OCI-LY1 (cell line): Measurements from ENCODE around the gene ELOA.
A peak's percentile ranks its signal among the peaks of the same experiment; 100 is the strongest.
"Not testable (repeated sequence)": the region's sequence is repeated elsewhere in the genome, so short reads cannot be mapped to it uniquely, and the experiment has no call there.

ENCODE experiments used
- H2AFZ ChIP-seq: fragments of 200-600 bp; sonication (generic), shearing (Covaris generic); 2 replicates; pipeline ENCODE4 v1.6.0; 2014; ENCODE audit warnings: antibody characterized with exemption, mild to moderate bottlenecking, low read length
- H3F3A ChIP-seq: fragments of 200-600 bp; sonication (generic), shearing (Covaris generic); 2 replicates; pipeline ENCODE4 v1.6.0; 2014; ENCODE audit warnings: mild to moderate bottlenecking, antibody characterized with exemption, low read length, moderate library complexity; ENCODE audit not compliant: insufficient read depth
- H3K27ac ChIP-seq: fragments of 200-600 bp; sonication (generic); 2 replicates; pipeline ENCODE4 v1.5.1; 2014; ENCODE audit warnings: low read length, mixed run types, mild to moderate bottlenecking, low read depth; ENCODE audit not compliant: poor library complexity, severe bottlenecking
- H3K27me3 ChIP-seq: fragments of 200-600 bp; sonication (generic); 2 replicates; pipeline ENCODE4 v1.6.0; 2014; ENCODE audit warnings: antibody characterized with exemption, mild to moderate bottlenecking, low read length, moderate library complexity; ENCODE audit not compliant: insufficient read depth
- H3K36me3 ChIP-seq: fragments of 200-600 bp; sonication (generic); 2 replicates; pipeline ENCODE4 v1.6.1; 2014; ENCODE audit warnings: mild to moderate bottlenecking, antibody characterized with exemption, low read length, moderate library complexity, mixed read lengths; ENCODE audit not compliant: insufficient read depth
- H3K4me1 ChIP-seq: fragments of 200-600 bp; sonication (generic); 2 replicates; pipeline ENCODE4 v1.5.1; 2014; ENCODE audit warnings: mild to moderate bottlenecking, low read length, moderate library complexity; ENCODE audit not compliant: insufficient read depth, severe bottlenecking
- H3K4me2 ChIP-seq: fragments of 200-600 bp; sonication (generic), shearing (Covaris generic); 2 replicates; pipeline ENCODE4 v1.6.1; 2014; ENCODE audit warnings: low read length
- H3K4me3 ChIP-seq: fragments of 200-600 bp; sonication (generic); 2 replicates; pipeline ENCODE4 v1.5.1; 2014; ENCODE audit warnings: low read length, low read depth, mild to moderate bottlenecking, mixed read lengths; ENCODE audit not compliant: poor library complexity, severe bottlenecking
- H3K79me2 ChIP-seq: fragments of 200-600 bp; shearing (Covaris generic); 2 replicates; pipeline ENCODE4 v1.6.1; 2016; ENCODE audit warnings: mixed run types, low read length, mixed read lengths; ENCODE audit not compliant: insufficient read depth
- H3K9ac ChIP-seq: fragments of 200-600 bp; sonication (generic), shearing (Covaris generic); 2 replicates; pipeline ENCODE4 v1.6.1; 2014; ENCODE audit warnings: mild to moderate bottlenecking, low read length, mixed read lengths
- H3K9me2 ChIP-seq: fragments of 200-600 bp; sonication (generic), shearing (Covaris generic); 2 replicates; pipeline ENCODE4 v1.6.1; 2014; ENCODE audit warnings: low read depth, mild to moderate bottlenecking, low read length, mixed read lengths
- H3K9me3 ChIP-seq: fragments of 200-600 bp; shearing (Covaris generic); 2 replicates; pipeline ENCODE4 v1.6.1; 2014; ENCODE audit warnings: low read length, mixed read lengths
- H4K20me1 ChIP-seq: fragments of 200-600 bp; sonication (generic), shearing (Covaris generic); 2 replicates; pipeline ENCODE4 v1.6.0; 2016; ENCODE audit warnings: mild to moderate bottlenecking, low read length; ENCODE audit not compliant: insufficient read depth
- EZH2 ChIP-seq: fragments of 200-600 bp; sonication (generic), shearing (Covaris generic); IDR thresholded peaks from 2 replicates; pipeline ENCODE4 v1.8.0; 2017; ENCODE audit warnings: borderline replicate concordance, mixed run types, mild to moderate bottlenecking, antibody characterized with exemption, low read length, moderate library complexity, mixed read lengths
- TF ChIP-seq, protein P1 (sequence below): fragments of 200-600 bp; sonication (generic), shearing (Covaris generic); IDR thresholded peaks from 2 replicates; pipeline ENCODE4 v1.5.1; 2017; ENCODE audit warnings: mild to moderate bottlenecking, antibody characterized with exemption, low read length, moderate library complexity, mixed read lengths

Gene ELOA

DNA sequence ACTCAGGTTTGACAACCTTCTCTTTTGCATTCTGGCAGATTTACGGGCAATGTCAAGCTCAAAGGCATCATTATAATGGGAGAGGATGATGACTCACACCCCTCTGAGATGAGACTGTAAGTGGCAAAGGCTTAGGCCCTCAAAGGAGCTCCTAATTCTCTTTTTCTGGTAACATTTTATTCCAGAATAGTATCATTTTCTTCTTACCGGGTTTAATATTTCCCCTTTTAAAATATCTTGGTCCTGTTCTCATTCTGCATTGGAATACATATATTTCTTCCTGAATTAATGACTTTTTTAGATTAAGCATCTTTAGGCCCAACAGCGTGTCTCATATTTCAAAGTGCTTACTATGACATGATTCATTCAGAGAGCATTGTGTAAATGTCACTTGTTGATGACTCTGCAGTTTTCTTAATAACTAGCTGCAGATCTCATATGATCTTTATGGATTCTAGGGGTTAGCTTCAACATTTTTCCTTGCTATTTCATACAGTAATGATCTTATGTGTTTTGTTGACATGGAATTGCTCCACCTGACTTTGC, 36.6 kb downstream of the ELOA start:
- H4K20me1 ChIP-seq, result no peaks in the 10 kb centered on the region
- peaks cover 34% of the 10 kb centered on the region for H3K4me1 ChIP-seq
- H3K79me2 ChIP-seq, result peaks cover 28% of the 10 kb centered on the region
- peak overlapping the region; percentile 57 for H3K9ac ChIP-seq
- no peak overlapping the region for H3K27ac ChIP-seq
- no peak overlapping the region for H2AFZ ChIP-seq
- H3K27me3 ChIP-seq, result no peaks in the 10 kb centered on the region
- no peaks in the 10 kb centered on the region for H3F3A ChIP-seq
- peaks cover 33% of the 10 kb centered on the region for H3K36me3 ChIP-seq
- H3K9me2 ChIP-seq, result no peaks in the 10 kb centered on the region
- no peak for TF ChIP-seq EZH2
- TF ChIP-seq, protein P1, sequence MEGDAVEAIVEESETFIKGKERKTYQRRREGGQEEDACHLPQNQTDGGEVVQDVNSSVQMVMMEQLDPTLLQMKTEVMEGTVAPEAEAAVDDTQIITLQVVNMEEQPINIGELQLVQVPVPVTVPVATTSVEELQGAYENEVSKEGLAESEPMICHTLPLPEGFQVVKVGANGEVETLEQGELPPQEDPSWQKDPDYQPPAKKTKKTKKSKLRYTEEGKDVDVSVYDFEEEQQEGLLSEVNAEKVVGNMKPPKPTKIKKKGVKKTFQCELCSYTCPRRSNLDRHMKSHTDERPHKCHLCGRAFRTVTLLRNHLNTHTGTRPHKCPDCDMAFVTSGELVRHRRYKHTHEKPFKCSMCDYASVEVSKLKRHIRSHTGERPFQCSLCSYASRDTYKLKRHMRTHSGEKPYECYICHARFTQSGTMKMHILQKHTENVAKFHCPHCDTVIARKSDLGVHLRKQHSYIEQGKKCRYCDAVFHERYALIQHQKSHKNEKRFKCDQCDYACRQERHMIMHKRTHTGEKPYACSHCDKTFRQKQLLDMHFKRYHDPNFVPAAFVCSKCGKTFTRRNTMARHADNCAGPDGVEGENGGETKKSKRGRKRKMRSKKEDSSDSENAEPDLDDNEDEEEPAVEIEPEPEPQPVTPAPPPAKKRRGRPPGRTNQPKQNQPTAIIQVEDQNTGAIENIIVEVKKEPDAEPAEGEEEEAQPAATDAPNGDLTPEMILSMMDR, result no peak
- H3K4me2 ChIP-seq, result peak overlapping the region; percentile 78
- H3K9me3 ChIP-seq, result no peaks in the 10 kb centered on the region
- H3K4me3 ChIP-seq, result peak overlapping the region; percentile 100

DNA sequence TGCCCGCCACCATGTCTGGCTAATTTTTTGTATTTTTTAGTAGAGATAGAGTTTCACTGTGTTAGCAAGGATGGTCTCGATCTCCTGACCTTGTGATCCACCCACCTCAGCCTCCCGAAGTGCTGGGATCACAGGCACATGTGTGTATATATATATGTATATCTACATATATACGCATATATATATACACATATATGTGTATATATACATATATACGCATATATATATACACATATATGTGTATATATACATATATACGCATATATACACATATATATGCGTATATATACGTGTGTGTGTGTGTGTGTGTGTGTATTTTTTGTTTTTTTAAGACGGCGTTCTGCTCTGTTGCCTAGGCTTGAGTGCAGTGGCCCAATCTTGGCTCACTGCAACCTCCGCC, 39.9 kb downstream of the ELOA start:
- H3K9ac ChIP-seq, H3K4me3 ChIP-seq, H3F3A ChIP-seq, H3K9me3 ChIP-seq, H3K9me2 ChIP-seq, H2AFZ ChIP-seq, H4K20me1 ChIP-seq, H3K27ac ChIP-seq, H3K27me3 ChIP-seq, H3K4me2 ChIP-seq: not testable (repeated sequence)
- Histone ChIP-seq H3K4me1 (peaks cover 15% of the 10 kb centered on the region), H3K79me2 (peaks cover 24% of the 10 kb centered on the region), H3K36me3 (peaks cover 63% of the 10 kb centered on the region)

DNA sequence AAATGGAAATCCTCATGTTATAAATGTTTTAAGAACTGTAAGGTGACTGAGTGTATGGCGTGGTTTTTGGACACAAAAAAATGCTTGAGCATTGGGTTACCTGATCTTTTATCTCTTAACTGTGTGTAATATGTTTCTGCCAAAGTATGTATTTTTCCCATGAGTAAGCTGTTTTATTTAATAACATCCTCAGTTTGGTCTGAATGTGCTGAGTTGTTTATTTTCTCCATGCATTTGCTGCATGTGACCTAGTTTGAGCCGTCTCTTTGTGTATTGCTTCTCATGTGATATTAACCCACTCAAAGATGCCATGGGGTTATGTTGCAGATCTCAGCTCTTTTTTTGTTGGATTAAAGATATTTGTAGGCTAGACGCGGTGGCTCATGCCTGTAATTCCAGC, 41.6 kb downstream of the ELOA start:
- no peaks in the 10 kb centered on the region for H3K9me3 ChIP-seq
- H3K9me2 ChIP-seq, result no peaks in the 10 kb centered on the region
- H4K20me1 ChIP-seq, result no peaks in the 10 kb centered on the region
- no peaks in the 10 kb centered on the region for H3K27me3 ChIP-seq
- no peak overlapping the region for H3K4me3 ChIP-seq
- peaks cover 10% of the 10 kb centered on the region for H3K79me2 ChIP-seq
- no peak overlapping the region for H3K27ac ChIP-seq
- no peak overlapping the region for H3K9ac ChIP-seq
- H3K36me3 ChIP-seq, result peaks cover 60% of the 10 kb centered on the region
- no peak overlapping the region for H2AFZ ChIP-seq
- no peak for TF ChIP-seq EZH2
- TF ChIP-seq, protein P1, result no peak
- no peaks in the 10 kb centered on the region for H3F3A ChIP-seq
- no peak overlapping the region for H3K4me2 ChIP-seq
- H3K4me1 ChIP-seq, result peaks cover 4% of the 10 kb centered on the region

DNA sequence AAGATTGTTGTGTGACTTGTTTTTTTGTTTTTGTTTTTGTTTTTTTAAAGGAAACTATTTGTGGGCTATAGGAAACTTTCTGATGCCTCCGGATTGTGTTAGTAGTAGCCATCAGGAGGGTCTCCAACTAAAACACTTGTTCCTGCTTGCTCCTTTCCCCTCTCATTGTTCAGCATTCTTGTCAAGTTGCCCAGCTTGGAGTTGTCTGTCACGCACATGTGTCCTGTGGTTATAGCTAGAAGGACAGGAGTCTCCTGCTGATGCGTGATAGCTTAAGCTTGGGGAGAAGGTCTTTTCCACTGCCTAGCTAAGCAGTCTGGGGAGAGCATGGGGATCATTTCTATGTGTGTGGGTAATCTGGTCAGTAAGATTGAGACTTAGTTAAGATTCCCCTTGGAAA, 44.4 kb downstream of the ELOA start:
- Histone ChIP-seq H4K20me1 (no peaks in the 10 kb centered on the region), H3K4me1 (peaks cover 20% of the 10 kb centered on the region), H3K4me3 (no peak overlapping the region), H2AFZ (no peak overlapping the region), H3K36me3 (peaks cover 44% of the 10 kb centered on the region), H3K27ac (no peak overlapping the region), H3K4me2 (no peak overlapping the region), H3K27me3 (no peaks in the 10 kb centered on the region), H3K79me2 (peaks cover 6% of the 10 kb centered on the region; the same call in 1 of the 2 replicates), H3K9me3 (no peaks in the 10 kb centered on the region), H3F3A (no peaks in the 10 kb centered on the region), H3K9me2 (no peaks in the 10 kb centered on the region), H3K9ac (no peak overlapping the region)
- TF ChIP-seq EZH2, result no peak
